ENCODE data around the gene S100B. TPM values are rescaled to one million over a fixed set of nuclear protein-coding genes. Genes with fewer than 3 reads are reported as not detected.

S100B gene
- total and polyA plus RNA-seq, 2 of the 8 experiments (the other 6 are each of a cell fraction or from before 2014, with no cell fraction given) = 0.36 to 0.69 TPM

DNA sequence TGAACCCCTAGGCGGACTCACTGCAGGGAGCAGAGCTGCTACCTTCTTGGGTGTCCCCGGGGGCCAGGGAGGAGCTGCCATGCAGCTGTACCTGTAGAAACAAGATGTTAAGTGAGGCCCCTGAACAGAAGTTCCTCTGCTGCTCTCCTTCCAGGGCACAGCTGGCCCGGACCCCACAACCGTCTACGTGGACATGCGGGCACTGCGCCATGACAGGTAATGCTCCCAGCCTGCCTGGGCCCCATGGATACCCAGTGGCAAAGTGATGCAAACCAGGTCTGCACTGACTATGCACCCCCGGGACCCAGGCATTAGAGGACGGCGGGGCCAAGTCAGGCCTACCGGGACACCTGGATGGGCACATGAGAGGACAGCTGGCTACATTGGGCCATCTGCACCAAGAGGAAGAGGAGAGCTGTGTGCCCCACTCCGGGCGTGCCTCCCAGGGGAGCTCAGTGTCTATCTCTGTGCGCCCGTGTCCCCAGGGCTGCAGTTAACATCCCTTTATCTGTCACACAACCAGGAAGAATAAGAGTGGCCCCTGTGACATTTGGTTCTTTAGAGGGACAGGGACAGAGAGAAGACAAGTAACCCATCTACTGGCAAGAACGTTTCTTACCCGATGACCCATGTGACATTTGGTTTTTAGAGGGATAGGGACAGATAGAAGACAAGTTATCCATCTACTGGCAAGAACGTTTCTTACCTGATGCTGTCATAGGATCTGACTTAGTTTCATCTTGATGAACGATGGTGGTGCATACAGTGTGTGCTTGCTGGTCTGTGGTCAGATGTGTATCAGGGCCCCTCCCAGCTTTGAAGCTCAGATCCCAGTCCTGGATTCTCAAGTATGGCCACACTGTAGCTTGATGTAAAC lies 44.1 kb downstream of the S100B start:
- no peak overlapping the region for H4K91ac ChIP-seq (replicated peaks; ENCODE audit: insufficient read length, low read length)
- no peaks in the 10 kb centered on the region for H3K9me3 ChIP-seq (ENCODE audit: insufficient read depth in 2 of 2, low read depth in 1 of 2, low read length in 1 of 2)
- H4K5ac ChIP-seq (ENCODE audit: insufficient read length, low read depth, low read length) = no peak overlapping the region
- no peak overlapping the region for H3K23ac ChIP-seq (ENCODE audit: insufficient read length)
- no peak overlapping the region for H3K14ac ChIP-seq (ENCODE audit: insufficient read length)
- H2AFZ ChIP-seq (ENCODE audit: low read length) = no peak overlapping the region
- no peaks in the 10 kb centered on the region for H3K23me2 ChIP-seq (ENCODE audit: low read depth, low read length)
- no peak overlapping the region for H2BK12ac ChIP-seq (ENCODE audit: low read depth, low read length)
- FAIRE-seq (no peak), DNase-seq (ENCODE audit: low read depth in 1 of 2, low spot score in 2 of 2) (no peak)
- no peak overlapping the region for H3K4ac ChIP-seq (replicated peaks; ENCODE audit: insufficient read length, low read depth, low read length)
- H2AK5ac ChIP-seq (ENCODE audit: low read depth, low read length) = no peak overlapping the region
- H3K27me3 ChIP-seq (replicated peaks in 1 of 4; ENCODE audit: control insufficient read depth in 3 of 4, extremely low read depth in 1 of 4, insufficient read depth in 3 of 4, low read length in 3 of 4) = no peaks in the 10 kb centered on the region
- H4K20me1 ChIP-seq (replicated peaks in 1 of 2; ENCODE audit: control insufficient read depth in 1 of 2, insufficient read depth in 2 of 2, low read length in 2 of 2) = peaks cover 0 to 3% of the 10 kb centered on the region in 2 experiments
- POLR2A ChIA-PET (ENCODE audit: partially characterized antibody) = no interaction called here
- H2BK5ac ChIP-seq (ENCODE audit: low read depth, low read length) = no peak overlapping the region
- no peak overlapping the region for H3K4me3 ChIP-seq (ENCODE audit: extremely low read depth in 1 of 4, insufficient read depth in 2 of 4, low read depth in 3 of 4, low read length in 4 of 4)
- H3K79me1 ChIP-seq (ENCODE audit: low read depth, low read length) = no peaks in the 10 kb centered on the region
- H4K8ac ChIP-seq (ENCODE audit: extremely low read depth, insufficient read depth, low read length) = no peak overlapping the region; the same call in 1 of the 2 replicates
- no peak overlapping the region for H3K27ac ChIP-seq (ENCODE audit: low read depth, low read length)
- no peaks in the 10 kb centered on the region for H3K79me2 ChIP-seq (ENCODE audit: control insufficient read depth in 1 of 2, insufficient read depth in 2 of 2, low read length in 2 of 2)
- no peak overlapping the region for H2BK20ac ChIP-seq (ENCODE audit: low read length)
- no peak overlapping the region for H3K9ac ChIP-seq (replicated peaks in 1 of 4; ENCODE audit: extremely low read depth in 1 of 4, low read depth in 3 of 4, low read length in 3 of 4)
- no peak overlapping the region for H2BK120ac ChIP-seq (replicated peaks; ENCODE audit: low read depth, low read length)
- H3K36me3 ChIP-seq (ENCODE audit: control insufficient read depth in 2 of 4, insufficient read depth in 4 of 4, low read length in 3 of 4) = peaks cover 3 to 12% (median 9%) of the 10 kb centered on the region in 4 experiments; a peak in 3 of 8 replicates
- no peak overlapping the region for H3K4me2 ChIP-seq (ENCODE audit: insufficient read depth in 1 of 2, low read depth in 2 of 2, low read length in 2 of 2)
- no peaks in the 10 kb centered on the region for H3K4me1 ChIP-seq (replicated peaks in 1 of 4; ENCODE audit: control insufficient read depth in 3 of 4, insufficient read depth in 4 of 4, low read length in 3 of 4)
- no peak overlapping the region for H3K56ac ChIP-seq (replicated peaks; ENCODE audit: insufficient read length, low read depth, low read length)
- H2BK15ac ChIP-seq (ENCODE audit: low read length) = no peak overlapping the region
- CTCF ChIA-PET (ENCODE audit: partially characterized antibody) = no interaction called here
- no peak overlapping the region for H3K18ac ChIP-seq (ENCODE audit: extremely low read depth, low read length)
- 89% methylated on average over 19 of the region's 19 CpGs; no CpG with 5 or more reads in 1 of the 2 experiments for WGBS, 2 experiments (ENCODE audit: extremely low coverage in 1 of 2, insufficient coverage in 1 of 2, insufficient read length in 1 of 2, insufficient replicate concordance in 2 of 2, low coverage in 1 of 2, low lambda C conversion rate in 2 of 2, missing lambda C conversion rate in 1 of 2)
- TF ChIP-seq, protein P1, sequence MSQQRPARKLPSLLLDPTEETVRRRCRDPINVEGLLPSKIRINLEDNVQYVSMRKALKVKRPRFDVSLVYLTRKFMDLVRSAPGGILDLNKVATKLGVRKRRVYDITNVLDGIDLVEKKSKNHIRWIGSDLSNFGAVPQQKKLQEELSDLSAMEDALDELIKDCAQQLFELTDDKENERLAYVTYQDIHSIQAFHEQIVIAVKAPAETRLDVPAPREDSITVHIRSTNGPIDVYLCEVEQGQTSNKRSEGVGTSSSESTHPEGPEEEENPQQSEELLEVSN (IDR thresholded peaks at IDR 0.05) = no peak
- TF ChIP-seq FOSL1 (IDR thresholded peaks at IDR 0.05; ENCODE audit: insufficient read depth, low read depth, low read length) (no peak), POLR2AphosphoS5 (IDR thresholded peaks at IDR 0.05; ENCODE audit: low read depth, low read length) (no peak), CHD2 (IDR thresholded peaks at IDR 0.05; ENCODE audit: low read length) (no peak), JUN (IDR thresholded peaks at IDR 0.05; ENCODE audit: low read depth, low read length) (no peak), CHD1 (IDR thresholded peaks at IDR 0.05; ENCODE audit: low read depth, low read length) (no peak), RBBP5 (IDR thresholded peaks at IDR 0.05; ENCODE audit: borderline replicate concordance, low read depth, low read length) (no peak), SP2 (IDR thresholded peaks at IDR 0.05; ENCODE audit: low read length) (no peak), CREB1 (IDR thresholded peaks at IDR 0.05) (no peak), CBX5 (IDR thresholded peaks at IDR 0.05; ENCODE audit: low read depth, low read length) (no peak)
- TF ChIP-seq, protein P2, sequence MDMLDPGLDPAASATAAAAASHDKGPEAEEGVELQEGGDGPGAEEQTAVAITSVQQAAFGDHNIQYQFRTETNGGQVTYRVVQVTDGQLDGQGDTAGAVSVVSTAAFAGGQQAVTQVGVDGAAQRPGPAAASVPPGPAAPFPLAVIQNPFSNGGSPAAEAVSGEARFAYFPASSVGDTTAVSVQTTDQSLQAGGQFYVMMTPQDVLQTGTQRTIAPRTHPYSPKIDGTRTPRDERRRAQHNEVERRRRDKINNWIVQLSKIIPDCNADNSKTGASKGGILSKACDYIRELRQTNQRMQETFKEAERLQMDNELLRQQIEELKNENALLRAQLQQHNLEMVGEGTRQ (IDR thresholded peaks at IDR 0.05; ENCODE audit: low read length) = no peak

Measured in H1 (cell line).